Endothelial cell of umbilical vein (primary cell): ENCODE measurements around the gene SAC3D1. TPM values are rescaled to one million over a fixed set of nuclear protein-coding genes. Genes with fewer than 3 reads are reported as not detected.

ENCODE experiments used
- BruUV-seq: library from RNA; stranded (reverse); fragments of 400-500 nt; replicated peaks from 2 replicates; lab custom pipeline; 2021; lab: Mats Ljungman, UMichigan
- CTCF ChIA-PET: fragments of 300-600, 350-600 bp; sonication (Branson Sonifier 250); formaldehyde crosslinking; loops from one replicate; lab custom pipeline; 2021; ENCODE audit warnings: antibody characterized with exemption, inconsistent platforms; lab: Charles Lee
- POLR2A ChIA-PET: fragments of 300-600, 350-600 bp; sonication (Branson Sonifier 250); formaldehyde crosslinking; loops from one replicate; lab custom pipeline; 2021; ENCODE audit warnings: antibody characterized with exemption, inconsistent platforms; lab: Charles Lee
- DNase-seq: peaks from one replicate; pipeline ENCODE4 v3.0.0-alpha.2; 2011; ENCODE audit warnings: low read depth, low spot score
- FAIRE-seq: peaks from 2 replicates; lab custom pipeline; 2011; peaks lifted over from hg19 to GRCh38; lab: Jason Lieb, UNC
- H2AFZ ChIP-seq: 2 replicates; pipeline ENCODE4 v1.6.0; 2012; ENCODE audit warnings: low read depth, low read length, control low read depth, inconsistent platforms
- H3K27ac ChIP-seq: 2 replicates; pipeline ENCODE4 v1.5.1; 2011; ENCODE audit warnings: low read depth, mild to moderate bottlenecking, control low read depth, low read length, moderate library complexity; ENCODE audit not compliant: insufficient read depth
- H3K27me3 ChIP-seq, 2 experiments: 2 replicates each; pipeline versions ENCODE4 v1.6.0 to v1.6.1; 2011; ENCODE audit warnings: low read length in 2 of 2, mixed read lengths in 1 of 2; ENCODE audit not compliant: control insufficient read depth in 2 of 2, insufficient read depth in 2 of 2
- H3K36me3 ChIP-seq, 2 experiments: 2 replicates in 1 of 2; 3 replicates in 1 of 2; pipeline ENCODE4 v1.5.1; 2011; ENCODE audit warnings: low read length in 2 of 2, mild to moderate bottlenecking in 1 of 2, moderate library complexity in 1 of 2; ENCODE audit not compliant: control insufficient read depth in 2 of 2, insufficient read depth in 2 of 2; ENCODE audit errors: extremely low read depth in 1 of 2
- H3K4me1 ChIP-seq: 3 replicates; pipeline ENCODE4 v1.5.1; 2011; ENCODE audit warnings: mild to moderate bottlenecking, low read length; ENCODE audit not compliant: control insufficient read depth, insufficient read depth; ENCODE audit errors: extremely low read depth
- H3K4me2 ChIP-seq: 2 replicates; pipeline ENCODE4 v1.6.1; 2011; ENCODE audit warnings: low read length, control low read depth, mixed read lengths; ENCODE audit not compliant: insufficient read depth
- H3K4me3 ChIP-seq, 3 experiments: fragments of 200-600 bp in 1 of 3; sonication (generic), shearing (Covaris generic) in 1 of 3; replicated peaks in 1 of 3; 2 replicates each; pipeline ENCODE4 v1.5.1; 2011 to 2016; ENCODE audit warnings: control low read depth in 3 of 3, low read length in 3 of 3, mild to moderate bottlenecking in 2 of 3, inconsistent platforms in 1 of 3, low read depth in 1 of 3, moderate library complexity in 1 of 3; ENCODE audit not compliant: insufficient read depth in 1 of 3
- H3K79me2 ChIP-seq: 2 replicates; pipeline ENCODE4 v1.6.0; 2012; ENCODE audit warnings: low read length, inconsistent platforms; ENCODE audit not compliant: control insufficient read depth, insufficient read depth
- H3K9ac ChIP-seq: replicated peaks from 2 replicates; pipeline ENCODE3; 2011; ENCODE audit warnings: low read length, control low read depth; ENCODE audit not compliant: insufficient read depth; ENCODE audit errors: extremely low read depth
- H3K9me1 ChIP-seq: replicated peaks from 3 replicates; pipeline ENCODE4 v1.6.0; 2011; ENCODE audit warnings: mild to moderate bottlenecking, low read length; ENCODE audit not compliant: control insufficient read depth, insufficient read depth; ENCODE audit errors: extremely low read depth
- H3K9me3 ChIP-seq: replicated peaks from 2 replicates; pipeline ENCODE4 v1.5.1; 2012; ENCODE audit warnings: low read length, inconsistent platforms; ENCODE audit not compliant: control insufficient read depth, insufficient read depth
- H4K20me1 ChIP-seq: replicated peaks from 2 replicates; pipeline ENCODE3; 2011; ENCODE audit warnings: mild to moderate bottlenecking, low read length; ENCODE audit not compliant: control insufficient read depth, insufficient read depth; ENCODE audit errors: extremely low read depth
- CTCF ChIP-seq, 2 donors: IDR thresholded peaks; 1 replicate in 1 of 2; 2 replicates in 1 of 2; pipeline ENCODE4 v1.5.1; 2011; ENCODE audit warnings: low read length in 2 of 2, mild to moderate bottlenecking in 2 of 2, moderate library complexity in 2 of 2, control low read depth in 1 of 2, inconsistent platforms in 1 of 2, low read depth in 1 of 2; ENCODE audit not compliant: insufficient read depth in 1 of 2; ENCODE audit errors: extremely low read depth in 1 of 2
- EZH2 ChIP-seq: IDR thresholded peaks from 2 replicates; pipeline ENCODE4 v1.6.1; 2012; ENCODE audit warnings: borderline replicate concordance, low read depth, mild to moderate bottlenecking, moderate library complexity, low read length, inconsistent platforms; ENCODE audit not compliant: severe bottlenecking
- FOS ChIP-seq: IDR thresholded peaks from 2 replicates; pipeline ENCODE4 v1.6.1; 2011; ENCODE audit warnings: mild to moderate bottlenecking, low read length, moderate library complexity, borderline replicate concordance; ENCODE audit not compliant: insufficient read depth
- GATA2 ChIP-seq: IDR thresholded peaks from 2 replicates; pipeline ENCODE4 v1.7.0; 2011; ENCODE audit warnings: low read depth, mild to moderate bottlenecking, moderate library complexity, mixed read lengths, low read length; ENCODE audit not compliant: insufficient read length, insufficient read depth
- JUN ChIP-seq: IDR thresholded peaks from 2 replicates; pipeline ENCODE4 v1.6.1; 2011; ENCODE audit warnings: borderline replicate concordance, low read depth; ENCODE audit not compliant: insufficient read length, insufficient read depth
- MAX ChIP-seq: IDR thresholded peaks from 2 replicates; pipeline ENCODE4 v1.6.1; 2011; ENCODE audit not compliant: insufficient read depth, insufficient read length
- MYC ChIP-seq: IDR thresholded peaks from one replicate; pipeline ENCODE4 v1.6.1; 2011; ENCODE audit warnings: mild to moderate bottlenecking, low read depth, low read length
- POLR2A ChIP-seq: IDR thresholded peaks from 2 replicates; pipeline ENCODE4 v1.6.1; 2012; ENCODE audit warnings: low read depth, mild to moderate bottlenecking, control low read depth, low read length
- POLR2AphosphoS5 ChIP-seq: IDR thresholded peaks from 2 replicates; pipeline ENCODE4 v1.6.1; 2012; ENCODE audit warnings: low read depth, mild to moderate bottlenecking, control low read depth, low read length, moderate library complexity; ENCODE audit not compliant: insufficient read depth
- dilution Hi-C: fragments of 300-500 bp; cut with MboI; formaldehyde crosslinking; loops from one replicate; pipeline ENCODE4 v1.15.0; 2019; ENCODE audit warnings: low sequenced_read_pairs; ENCODE audit not compliant: extremely low pct_ligation_motif_present
- intact Hi-C: fragments of 100-400 bp; cut with micrococcal nuclease; formaldehyde crosslinking; loops from one replicate; pipeline ENCODE4 v1.10.0; 2022
- polyA plus RNA-seq, 4 experiments: library from polyadenylated mRNA; depleted of rRNA in 3 of 4; stranded (reverse) in 3 of 4; unstranded in 1 of 4; fragments of >200 nt; gene quantifications; 2 replicates each; pipeline versions ENCODE4 v1.2.1 to v1.2.3, GENCODE V29; 2011 to 2012; ENCODE audit warnings: missing spikeins in 1 of 4
- total RNA-seq: library from RNA; stranded (reverse); gene quantifications from 2 replicates; pipeline ENCODE4 v1.2.3, GENCODE V29; 2021

SAC3D1 gene
- total and polyA plus RNA-seq, 2 donors (not counting 3 experiments of a cell fraction or from before 2014, with no cell fraction given), result 16.6 to 17.0 TPM

- intact Hi-C loops (loop anchor here (1.0 to 5.0 kb wide), 6 partner anchors 13 to 211 kb away; partner anchors contain the start of genes ATG2A, MAP4K2, SNX15 and VPS51), dilution Hi-C loops (no loop called here)
- H3K9me3 ChIP-seq, result no peaks in the 10 kb centered on the region
- H3K27me3 ChIP-seq, result no peaks in the 10 kb centered on the region
- peaks cover 2% of the 10 kb centered on the region for H3K79me2 ChIP-seq
- H3K4me1 ChIP-seq, result peaks cover 4% of the 10 kb centered on the region
- TF ChIP-seq MYC (no peak), MAX (no peak), GATA2 (no peak), FOS (no peak), POLR2A (no peak), EZH2 (no peak), CTCF (IDR thresholded peaks at IDR 0.05; ENCODE audit: extremely low read depth in 1 of 2, insufficient read depth in 1 of 2, low read depth in 1 of 2, low read length in 2 of 2) (no peak), POLR2AphosphoS5 (no peak), JUN (no peak)
- TSS peak; percentile 33 for BruUV-seq
- peak overlapping the region; percentile 89 for H3K9ac ChIP-seq
- no peak for DNase-seq
- POLR2A ChIA-PET, result interaction anchor here (1.0 to 1.2 kb wide), 2 partner anchors 18 to 27 kb away, joined by 3 read pairs; partner anchors contain the start of genes BATF2 and SAC3D1
- H3K4me2 ChIP-seq, result peak overlapping the region; percentile 80
- CTCF ChIA-PET, result interaction anchor here (0.6 to 6.0 kb wide), 27 partner anchors 10 to 181 kb away, joined by 3 to 40 read pairs (median 4); partner anchors contain the start of genes ATG2A, BATF2, CDC42BPG and MAJIN
- FAIRE-seq, result no peak
- peak overlapping the region; percentile 88 for H2AFZ ChIP-seq
- no peaks in the 10 kb centered on the region for H3K9me1 ChIP-seq
- H4K20me1 ChIP-seq, result no peaks in the 10 kb centered on the region
- H3K27ac ChIP-seq, result peak overlapping the region; percentile 87
- H3K4me3 ChIP-seq, result peak overlapping the region; percentile 32 to 84 (median 59)
- H3K36me3 ChIP-seq, result peaks cover 0 to under 1% of the 10 kb centered on the region in 2 experiments
Observed at GRCh38 chr11:65014726-65015227, 26.2 kb upstream of the SAC3D1 start.
